Thymus (tissue), 11 donors: ENCODE results near the gene FCER1G. TPM values are rescaled to one million over a fixed set of nuclear protein-coding genes. Genes with fewer than 3 reads are reported as not detected.

Experiments used
- DNase-seq, 9 donors: peaks; one replicate each; pipeline ENCODE4 v3.0.0-alpha.2; 2013; ENCODE audit warnings: low spot score in 9 of 9, low read depth in 6 of 9, missing footprints in 1 of 9
- H3K27ac ChIP-seq, 2 donors: one replicate each; pipeline ENCODE4 v1.5.1; 2013; ENCODE audit warnings: control low read depth in 1 of 2, low read depth in 1 of 2, low read length in 1 of 2, mild to moderate bottlenecking in 1 of 2, moderate library complexity in 1 of 2
- H3K27me3 ChIP-seq, 2 donors: one replicate each; pipeline ENCODE4 v1.5.1; 2013; ENCODE audit warnings: low read length in 1 of 2; ENCODE audit not compliant: control insufficient read depth in 2 of 2, insufficient read depth in 1 of 2
- H3K36me3 ChIP-seq, 2 donors: one replicate each; pipeline ENCODE4 v1.5.1; 2013; ENCODE audit warnings: low read length in 1 of 2, mild to moderate bottlenecking in 1 of 2, moderate library complexity in 1 of 2; ENCODE audit not compliant: control insufficient read depth in 2 of 2, insufficient read depth in 2 of 2
- H3K4me1 ChIP-seq, 2 donors: one replicate each; pipeline ENCODE4 v1.5.1; 2013; ENCODE audit warnings: low read length in 2 of 2; ENCODE audit not compliant: control insufficient read depth in 2 of 2, insufficient read depth in 2 of 2
- H3K4me3 ChIP-seq, 2 donors: one replicate each; pipeline ENCODE4 v1.5.1; 2013; ENCODE audit warnings: low read length in 2 of 2, control low read depth in 1 of 2, mild to moderate bottlenecking in 1 of 2
- H3K9me3 ChIP-seq, 2 donors: one replicate each; pipeline ENCODE4 v1.5.1; 2013; ENCODE audit warnings: low read length in 1 of 2, mild to moderate bottlenecking in 1 of 2; ENCODE audit not compliant: control insufficient read depth in 2 of 2, insufficient read depth in 1 of 2
- WGBS: extraction: QIAGEN DNeasy Blood & Tissue Kit; methylation state at CpG from one replicate; pipeline ENCODE4 v1.1.7; 2013; 5-methylcytosine and 5-hydroxymethylcytosine counted together
- polyA plus RNA-seq: library from polyadenylated mRNA; stranded (reverse); fragments of 200-250 nt; gene quantifications from one replicate; pipeline ENCODE4 v1.2.3, GENCODE V29; 2013
- total RNA-seq: library from RNA; stranded (reverse); fragments of 120-200 nt; gene quantifications from one replicate; pipeline ENCODE4 v1.2.4, GENCODE V29; 2013
- donor health status: healthy.

Gene FCER1G
- total and polyA plus RNA-seq, 2 donors = 24.0 to 262 TPM

DNA sequence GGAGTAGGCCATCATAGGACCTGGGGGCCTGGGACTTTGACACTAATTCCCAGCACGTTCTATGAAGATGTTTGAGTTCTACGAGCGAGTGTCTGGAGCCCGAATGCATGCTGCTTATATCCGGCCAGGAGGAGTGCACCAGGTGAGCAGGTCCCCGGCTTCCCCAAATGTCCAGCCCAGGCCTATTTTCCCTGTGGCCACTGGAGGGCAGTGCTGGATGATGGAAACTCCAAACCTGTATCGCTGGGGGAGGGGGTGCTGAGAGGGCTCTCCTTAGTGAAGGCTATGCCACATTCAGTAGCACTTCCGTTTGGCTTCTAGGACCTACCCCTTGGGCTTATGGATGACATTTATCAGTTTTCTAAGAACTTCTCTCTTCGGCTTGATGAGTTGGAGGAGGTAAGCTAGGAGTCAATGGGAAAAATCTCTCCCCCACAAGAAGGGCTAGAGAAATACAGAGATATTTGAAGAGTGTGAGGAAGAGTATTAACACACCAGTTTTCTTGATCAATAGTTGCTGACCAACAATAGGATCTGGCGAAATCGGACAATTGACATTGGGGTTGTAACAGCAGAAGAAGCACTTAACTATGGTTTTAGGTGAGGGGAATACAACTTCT is 5.2 kb upstream of the FCER1G start:
- peaks cover 72 to 80% of the 10 kb centered on the region in 2 donors for H3K36me3 ChIP-seq
- H3K27me3 ChIP-seq = no peaks in the 10 kb centered on the region
- WGBS = 68% methylated on average over 11 of the region's 11 CpGs
- H3K9me3 ChIP-seq = no peaks in the 10 kb centered on the region
- no peak overlapping the region for H3K4me3 ChIP-seq
- DNase-seq = peak in 5 of 9 donors; percentile 40 to 78 (median 53)
- no peak overlapping the region for H3K27ac ChIP-seq
- peaks cover 0 to 6% of the 10 kb centered on the region in 2 donors for H3K4me1 ChIP-seq

DNA sequence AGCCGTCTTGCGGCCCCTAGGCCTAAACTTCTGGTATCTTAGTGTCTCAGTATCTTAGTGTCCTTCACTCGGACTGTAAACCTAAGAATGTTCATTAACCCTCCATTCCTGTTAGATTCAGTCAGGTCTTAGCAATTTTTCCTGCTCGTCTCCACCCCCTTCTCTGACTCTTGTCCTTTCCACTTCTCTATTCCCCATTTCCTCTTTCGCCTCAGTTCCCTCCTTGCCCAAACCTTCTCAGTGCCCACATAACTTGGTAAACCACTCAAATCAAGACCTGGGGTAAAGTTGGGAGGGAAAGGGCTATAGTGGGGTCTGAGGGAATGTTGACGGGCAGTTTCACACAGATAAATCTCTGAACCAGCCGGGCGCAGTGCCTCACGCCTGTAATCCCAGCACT is 726 bp upstream of the FCER1G start:
- Histone ChIP-seq H3K4me3 (no peak overlapping the region), H3K36me3 (peaks cover 49 to 55% of the 10 kb centered on the region in 2 donors)
- 97% methylated on average over 9 of the region's 9 CpGs for WGBS

DNA sequence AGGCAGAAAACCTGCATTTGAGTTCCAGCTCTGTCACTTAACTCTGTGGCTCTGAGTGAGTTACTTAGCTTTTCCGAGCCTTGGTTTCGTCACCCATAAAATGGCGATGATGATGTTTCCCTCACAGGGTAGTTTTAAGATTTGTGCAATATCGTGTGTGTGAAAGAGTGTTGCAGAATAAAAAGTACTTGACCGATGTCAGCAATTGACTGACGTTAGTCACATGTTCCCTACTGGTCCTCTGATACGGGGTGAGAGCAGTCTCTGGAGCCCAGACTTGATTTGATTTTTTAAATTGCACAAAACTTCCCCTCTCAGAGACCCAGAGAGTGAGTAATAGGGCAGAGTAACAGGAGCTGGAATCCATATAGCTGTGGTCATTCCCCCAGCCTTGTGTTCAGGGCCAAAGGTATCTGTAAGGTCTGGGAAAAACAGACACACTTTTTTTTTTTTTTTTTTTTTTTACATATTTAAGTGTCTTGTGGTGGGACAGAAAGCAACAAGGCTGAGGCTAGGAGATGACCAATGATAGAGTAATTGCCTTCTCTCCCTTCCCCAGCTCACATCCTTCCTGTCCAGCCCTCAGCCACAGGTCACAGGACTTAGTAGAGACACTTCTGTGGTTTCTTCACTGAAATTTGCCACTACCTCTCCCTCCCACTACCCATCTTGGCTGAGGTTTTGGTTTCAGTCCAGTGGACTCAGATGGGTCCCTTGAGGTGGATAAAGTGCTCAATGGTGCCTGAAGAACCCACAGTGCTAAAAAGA is 2.0 kb downstream of the FCER1G start:
- H3K4me3 ChIP-seq = no peak overlapping the region

More for the DNA sequence above, 726 bp upstream of the FCER1G start:
- H3K4me1 ChIP-seq = peaks cover 0 to 31% of the 10 kb centered on the region in 2 donors
- no peak overlapping the region for H3K27ac ChIP-seq
- H3K27me3 ChIP-seq = no peaks in the 10 kb centered on the region
- no peak for DNase-seq
- H3K9me3 ChIP-seq = no peaks in the 10 kb centered on the region

DNA sequence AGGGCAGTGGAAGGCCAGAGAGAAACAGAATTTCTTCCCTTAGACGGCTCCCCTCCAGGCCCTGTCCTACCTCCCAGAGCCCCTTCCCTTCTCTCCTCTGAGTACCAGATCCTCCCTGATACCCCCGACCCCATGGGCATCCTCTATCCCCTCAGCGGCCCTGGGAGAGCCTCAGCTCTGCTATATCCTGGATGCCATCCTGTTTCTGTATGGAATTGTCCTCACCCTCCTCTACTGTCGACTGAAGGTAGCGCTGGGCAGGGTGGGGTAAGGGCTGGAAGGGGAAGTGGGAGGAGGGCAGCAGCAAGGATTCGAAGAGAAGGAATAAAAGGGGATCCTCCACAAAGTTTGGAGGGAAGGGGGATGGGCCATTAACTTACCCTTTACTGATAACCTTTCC is 2.7 kb downstream of the FCER1G start:
- H3K27ac ChIP-seq = peak overlapping the region; percentile 6 to 79
- 78% methylated on average over 6 of the region's 6 CpGs for WGBS
- peaks cover 0 to 26% of the 10 kb centered on the region in 2 donors for H3K4me1 ChIP-seq
- peaks cover 17 to 22% of the 10 kb centered on the region in 2 donors for H3K36me3 ChIP-seq
- H3K4me3 ChIP-seq = no peak overlapping the region
- no peak for DNase-seq
- H3K9me3 ChIP-seq = no peaks in the 10 kb centered on the region
- H3K27me3 ChIP-seq = no peaks in the 10 kb centered on the region

More for the DNA sequence above, 2.0 kb downstream of the FCER1G start:
- H3K4me1 ChIP-seq = peaks cover 0 to 26% of the 10 kb centered on the region in 2 donors
- 85% methylated on average over 7 of the region's 7 CpGs for WGBS
- peak overlapping the region in 1 of 2 donors; percentile 6 for H3K27ac ChIP-seq
- no peaks in the 10 kb centered on the region for H3K9me3 ChIP-seq
- H3K27me3 ChIP-seq = no peaks in the 10 kb centered on the region
- peaks cover 24 to 28% of the 10 kb centered on the region in 2 donors for H3K36me3 ChIP-seq
- no peak for DNase-seq

DNA sequence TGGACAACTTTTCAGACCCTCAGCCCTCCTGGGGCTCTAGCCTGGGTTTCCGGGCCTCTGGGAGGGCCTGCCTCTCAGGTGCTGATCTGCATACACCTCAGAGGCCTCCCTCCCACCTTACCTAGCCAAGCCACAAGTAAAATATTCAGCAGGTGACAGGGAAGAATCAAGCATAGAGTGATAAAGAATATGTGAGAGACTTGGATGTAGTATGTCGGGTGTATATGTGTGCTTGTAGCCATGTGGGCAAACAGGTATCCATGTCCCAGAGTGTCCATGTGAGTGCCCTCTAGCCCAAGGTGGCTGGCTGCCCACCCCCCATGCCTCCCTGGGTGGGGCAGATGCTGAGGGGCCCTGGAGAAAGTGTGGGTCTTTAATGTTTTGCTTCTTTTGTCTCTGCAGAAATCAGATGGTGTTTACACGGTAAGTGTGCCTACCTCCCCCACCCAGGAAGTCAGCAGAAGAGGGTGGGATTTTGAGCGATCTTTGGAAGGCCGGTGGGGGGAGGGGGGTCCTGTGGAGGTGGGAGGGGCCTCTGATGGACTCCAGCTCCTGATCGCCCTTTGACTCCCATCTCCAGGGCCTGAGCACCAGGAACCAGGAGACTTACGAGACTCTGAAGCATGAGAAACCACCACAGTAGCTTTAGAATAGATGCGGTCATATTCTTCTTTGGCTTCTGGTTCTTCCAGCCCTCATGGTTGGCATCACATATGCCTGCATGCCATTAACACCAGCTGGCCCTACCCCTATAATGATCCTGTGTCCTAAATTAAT is 3.4 kb downstream of the FCER1G start:
- Histone ChIP-seq H3K27ac (peak overlapping the region; percentile 37 to 79), H3K27me3 (no peaks in the 10 kb centered on the region), H3K9me3 (no peaks in the 10 kb centered on the region), H3K4me3 (no peak overlapping the region), H3K36me3 (peaks cover 10 to 16% of the 10 kb centered on the region in 2 donors), H3K4me1 (peaks cover 0 to 26% of the 10 kb centered on the region in 2 donors)
- DNase-seq = peak in 1 of 9 donors; percentile 50
- 78% methylated on average over 8 of the region's 8 CpGs for WGBS

DNA sequence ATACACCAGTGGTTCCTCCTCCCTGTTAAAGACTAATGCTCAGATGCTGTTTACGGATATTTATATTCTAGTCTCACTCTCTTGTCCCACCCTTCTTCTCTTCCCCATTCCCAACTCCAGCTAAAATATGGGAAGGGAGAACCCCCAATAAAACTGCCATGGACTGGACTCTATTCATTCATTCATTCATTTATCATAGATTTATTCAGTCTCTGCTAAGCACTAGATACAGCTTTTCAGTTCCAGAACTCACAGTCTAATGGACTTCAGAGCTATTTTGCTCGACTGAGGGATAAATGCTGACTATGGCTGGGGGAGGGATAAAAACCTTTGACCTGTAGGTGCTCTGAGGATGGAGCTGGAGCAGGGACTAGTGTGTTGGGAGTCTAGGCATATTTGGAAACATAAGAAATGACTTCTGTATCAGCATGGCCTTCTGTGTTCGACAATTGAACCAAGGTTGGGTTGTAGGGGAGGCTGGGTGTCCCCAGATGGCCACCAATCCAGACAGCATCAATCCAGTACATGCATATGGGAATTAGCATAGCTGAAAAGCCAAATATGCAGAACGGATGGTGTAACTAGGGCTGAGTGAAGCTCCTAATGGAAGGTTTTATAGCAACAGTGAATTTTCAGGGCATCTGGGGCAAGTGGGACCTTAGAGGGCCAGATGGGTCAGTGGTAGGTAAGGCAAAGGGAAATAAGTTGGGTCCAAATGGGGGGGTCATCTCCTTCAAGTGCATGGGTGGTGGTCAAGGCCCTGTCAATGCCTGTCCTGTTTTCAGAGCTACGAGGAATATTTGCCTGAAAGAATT is 4.2 kb downstream of the FCER1G start:
- DNase-seq = no peak
- no peaks in the 10 kb centered on the region for H3K27me3 ChIP-seq
- H3K4me3 ChIP-seq = no peak overlapping the region
- no peaks in the 10 kb centered on the region for H3K9me3 ChIP-seq
- peaks cover 0 to 26% of the 10 kb centered on the region in 2 donors for H3K4me1 ChIP-seq
- peak overlapping the region in 1 of 2 donors; percentile 37 for H3K27ac ChIP-seq
- H3K36me3 ChIP-seq = peaks cover 2 to 8% of the 10 kb centered on the region in 2 donors
- WGBS = 94% methylated on average over 5 of the region's 5 CpGs

DNA sequence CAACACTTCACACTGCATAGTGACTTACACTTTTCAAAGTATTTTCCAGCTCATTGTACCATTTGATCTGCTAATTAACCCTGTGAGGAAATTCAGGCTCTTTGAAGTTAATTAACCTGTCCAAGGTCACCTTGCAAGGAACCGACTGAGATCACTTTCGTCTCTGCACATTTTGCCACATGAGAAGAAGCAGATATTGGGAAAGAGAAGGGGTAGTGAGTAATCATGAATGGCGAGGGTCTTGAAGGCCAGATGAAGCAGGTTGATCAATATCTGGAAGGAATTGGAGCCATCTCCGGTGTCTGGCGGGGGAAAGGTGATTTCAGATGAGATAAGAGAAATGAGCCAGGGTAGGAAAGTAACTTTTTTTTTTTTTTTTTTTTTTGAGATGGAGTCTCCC is 4.9 kb downstream of the FCER1G start:
- Histone ChIP-seq H3K4me3 (no peak overlapping the region), H3K27me3 (no peaks in the 10 kb centered on the region), H3K36me3 (peaks cover 0 to 4% of the 10 kb centered on the region in 2 donors), H3K27ac (no peak overlapping the region), H3K4me1 (peaks cover 0 to 25% of the 10 kb centered on the region in 2 donors), H3K9me3 (no peaks in the 10 kb centered on the region)
- no peak for DNase-seq
- WGBS = 95% methylated on average over 5 of the region's 5 CpGs

DNA sequence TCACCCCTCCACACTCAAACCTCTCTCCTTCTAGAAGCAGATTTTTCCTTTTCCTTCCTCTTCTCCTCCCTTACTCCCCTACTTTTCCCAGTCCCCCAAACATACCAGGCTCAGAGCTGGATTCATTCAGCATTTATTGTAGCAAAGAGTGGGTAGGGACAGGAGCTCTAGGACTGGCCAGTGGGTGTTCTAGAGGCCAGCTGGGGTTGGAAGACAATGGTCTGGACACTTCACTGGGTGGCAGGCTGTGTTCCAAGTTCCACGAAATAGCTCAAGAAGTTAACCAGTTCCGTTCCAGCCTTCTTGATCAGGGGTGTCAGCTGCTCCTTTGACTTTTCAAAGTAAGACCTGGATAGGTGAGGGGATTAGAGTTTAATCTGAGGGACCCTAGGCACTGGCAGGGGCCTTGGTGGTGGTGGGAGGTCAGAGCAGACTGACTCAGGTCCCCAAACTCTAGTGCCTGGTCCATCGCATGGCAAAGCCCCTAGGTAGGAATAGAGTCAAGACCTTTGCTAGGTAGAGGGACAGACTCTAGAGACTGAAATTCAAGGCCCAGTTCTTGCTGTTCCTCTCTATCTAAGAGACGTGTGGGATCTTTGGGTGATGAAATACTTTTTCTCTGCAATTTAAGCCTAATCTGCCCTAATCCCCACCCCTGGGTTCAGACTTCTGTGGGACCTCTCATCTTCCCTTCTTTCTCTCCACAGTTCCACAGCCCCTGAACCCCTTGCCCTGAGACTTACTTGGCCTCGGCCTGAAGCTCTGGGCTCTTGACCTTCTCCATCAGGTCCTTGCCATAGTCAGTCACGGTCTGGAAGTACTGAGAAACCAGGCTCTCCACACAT is 7.3 kb downstream of the FCER1G start:
- Histone ChIP-seq H3K27ac (no peak overlapping the region), H3K36me3 (no peaks in the 10 kb centered on the region), H3K9me3 (no peaks in the 10 kb centered on the region), H3K27me3 (no peaks in the 10 kb centered on the region), H3K4me3 (no peak overlapping the region), H3K4me1 (peaks cover 8 to 41% of the 10 kb centered on the region in 2 donors)
- DNase-seq = no peak
- WGBS = 97% methylated on average over 6 of the region's 6 CpGs
